NCI-H1417 (cell line): Measurements from ENCODE around the gene GCG.

ENCODE experiments used
- DNase-seq, 3 experiments: peaks; one replicate each; lab custom pipeline; 2025; lab: John Stamatoyannopoulos, UW

The GCG gene

GRCh38 chr2:162152147-162152546 lies at the start of gene GCG:
Gene GCG (minus strand): TSS chr2:162152247. CDS start chr2:162149178, 3,069 bp downstream.
- no peak for DNase-seq

GRCh38 chr2:162200636-162201035 lies 48.6 kb upstream of the GCG start:
- DNase-seq: no peak

- DNase-seq: no peak
Observed at GRCh38 chr2:162199913-162200312, 47.9 kb upstream of the GCG start.

- DNase-seq: no peak
Observed at GRCh38 chr2:162198239-162198638, 46.2 kb upstream of the GCG start.

- no peak for DNase-seq
Observed at GRCh38 chr2:162197069-162197825, 45.2 kb upstream of the GCG start.

GRCh38 chr2:162196638-162197037 lies 44.6 kb upstream of the GCG start:
- DNase-seq: no peak

- DNase-seq: no peak
Observed at GRCh38 chr2:162188451-162188850, 36.4 kb upstream of the GCG start.

- no peak for DNase-seq
Observed at GRCh38 chr2:162185541-162186232, 33.6 kb upstream of the GCG start.

GRCh38 chr2:162184821-162185450 lies 32.9 kb upstream of the GCG start:
- DNase-seq: no peak

GRCh38 chr2:162184359-162184758 lies 32.3 kb upstream of the GCG start:
- no peak for DNase-seq

- no peak for DNase-seq
Observed at GRCh38 chr2:162182395-162182794, 30.3 kb upstream of the GCG start.

- no peak for DNase-seq
Observed at GRCh38 chr2:162177301-162177700, 25.3 kb upstream of the GCG start.

- DNase-seq: no peak
Observed at GRCh38 chr2:162175714-162176113, 23.7 kb upstream of the GCG start.

GRCh38 chr2:162174746-162175145 lies 22.7 kb upstream of the GCG start:
- peak in 1 of 3 experiments; percentile 0 for DNase-seq

- peak in 1 of 3 experiments; percentile 28 for DNase-seq
Observed at GRCh38 chr2:162172802-162173370, 20.8 kb upstream of the GCG start.

- no peak for DNase-seq
Observed at GRCh38 chr2:162166745-162167144, 14.7 kb upstream of the GCG start.

GRCh38 chr2:162166174-162166573 lies 14.1 kb upstream of the GCG start:
- DNase-seq: no peak

- DNase-seq: no peak
Observed at GRCh38 chr2:162164802-162165201, 12.8 kb upstream of the GCG start.

GRCh38 chr2:162159446-162159845 lies 7.4 kb upstream of the GCG start:
- DNase-seq: no peak

- no peak for DNase-seq
Observed at GRCh38 chr2:162156149-162156548, 4.1 kb upstream of the GCG start.

GRCh38 chr2:162155093-162155492 lies 3.0 kb upstream of the GCG start:
- no peak for DNase-seq

- DNase-seq: peak; percentile 18 to 54 (median 43)
Observed at GRCh38 chr2:162153608-162154224, 1.7 kb upstream of the GCG start.
